Stimulated activated CD4-positive, alpha-beta T cell treated with anti-CD3 and anti-CD28 coated beads, TNF-alpha, amount 100 ng/mL, for 4 hours (primary cell): Measurements from ENCODE around the gene FLNC.

ENCODE experiments used
- DNase-seq, 3 experiments: peaks; one replicate each; pipeline ENCODE4 v3.0.0-alpha.2; 2020; ENCODE audit warnings: low read depth in 3 of 3

The FLNC gene

GRCh38 chr7:128831178-128831993 is 1.2 kb downstream of the FLNC start:
- DNase-seq, result no peak

- DNase-seq, result no peak
Measured at GRCh38 chr7:128831994-128832879, 2.0 kb downstream of the FLNC start.

- DNase-seq, result no peak
Measured at GRCh38 chr7:128832880-128833147, 2.6 kb downstream of the FLNC start.

DNA sequence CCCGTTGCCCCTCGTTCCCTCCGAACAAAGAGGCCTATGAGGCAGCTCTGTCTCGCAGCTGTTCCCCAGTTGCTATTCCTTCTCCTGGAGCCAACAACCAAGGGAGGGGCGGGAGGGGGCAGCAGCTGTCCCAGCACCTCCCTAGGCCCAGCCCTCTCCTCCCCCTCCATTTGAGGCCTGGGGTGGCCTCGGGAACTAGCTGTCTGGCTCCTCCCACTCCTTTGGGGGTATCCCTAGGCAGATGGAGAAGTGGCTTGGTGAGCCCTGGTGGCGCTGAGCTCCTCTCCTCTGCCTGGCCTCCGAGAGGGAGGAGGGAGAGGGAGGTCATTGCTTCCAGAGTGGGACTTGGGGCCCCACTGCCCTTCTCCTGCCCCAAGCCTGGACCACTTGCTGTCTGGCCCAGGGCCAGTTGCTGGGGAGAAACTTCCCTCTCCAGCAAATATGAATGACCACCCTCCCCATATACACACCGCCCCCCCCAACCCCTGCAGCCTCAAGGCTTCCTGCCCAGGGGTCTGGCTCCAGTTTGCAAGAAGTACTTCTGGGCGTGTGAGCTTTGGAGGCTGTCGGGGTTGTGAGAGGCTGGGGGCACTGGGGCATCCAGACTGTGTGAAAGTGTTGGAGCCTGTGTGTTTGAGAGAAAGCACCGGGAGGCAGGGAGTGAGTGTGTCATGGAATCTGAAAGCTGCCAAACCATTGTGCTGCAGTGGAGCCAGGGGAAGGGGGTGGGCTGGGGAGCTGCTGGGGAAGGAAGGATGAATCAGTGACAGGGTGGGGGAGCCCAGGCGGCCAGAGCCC is 3.1 kb downstream of the FLNC start:
- DNase-seq, result no peak

DNA sequence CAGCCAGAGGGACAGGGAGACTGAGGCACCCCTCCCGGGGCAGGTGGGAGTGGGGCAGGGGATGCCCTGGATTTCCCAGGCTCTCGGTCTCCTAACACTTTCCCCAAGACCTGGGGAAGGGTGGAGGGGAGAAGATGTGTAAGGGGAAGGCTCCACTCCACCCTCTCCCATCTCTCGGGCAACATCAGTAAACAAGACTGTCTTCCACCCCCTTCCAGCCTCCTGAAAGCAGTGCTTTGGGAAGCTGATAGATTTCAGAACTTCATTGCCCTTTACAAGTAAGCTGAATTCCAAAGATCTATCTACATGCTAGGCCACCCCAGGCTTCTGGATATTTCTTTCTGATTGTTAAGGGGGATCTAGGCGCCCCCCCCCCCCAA is 3.7 kb downstream of the FLNC start:
- no peak for DNase-seq

DNA sequence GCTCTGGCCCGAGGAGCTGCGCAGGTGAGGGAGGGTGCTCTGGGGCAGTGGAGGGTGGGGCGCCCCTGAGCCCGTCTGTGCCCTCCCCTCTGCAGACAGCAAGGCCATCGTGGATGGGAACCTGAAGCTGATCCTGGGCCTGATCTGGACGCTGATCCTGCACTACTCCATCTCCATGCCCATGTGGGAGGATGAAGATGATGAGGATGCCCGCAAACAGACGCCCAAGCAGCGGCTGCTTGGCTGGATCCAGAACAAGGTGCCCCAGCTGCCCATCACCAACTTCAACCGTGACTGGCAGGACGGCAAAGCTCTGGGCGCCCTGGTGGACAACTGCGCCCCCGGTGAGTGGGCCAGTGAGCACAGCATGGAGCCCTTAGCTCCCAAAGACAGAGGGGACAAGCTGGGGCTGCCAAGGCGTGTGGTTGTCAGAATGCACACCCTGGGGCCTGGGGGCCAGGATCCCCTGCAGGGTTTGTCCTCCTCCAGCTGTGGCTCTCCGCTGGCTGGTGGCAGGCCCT is 5.1 kb downstream of the FLNC start:
- no peak for DNase-seq

DNA sequence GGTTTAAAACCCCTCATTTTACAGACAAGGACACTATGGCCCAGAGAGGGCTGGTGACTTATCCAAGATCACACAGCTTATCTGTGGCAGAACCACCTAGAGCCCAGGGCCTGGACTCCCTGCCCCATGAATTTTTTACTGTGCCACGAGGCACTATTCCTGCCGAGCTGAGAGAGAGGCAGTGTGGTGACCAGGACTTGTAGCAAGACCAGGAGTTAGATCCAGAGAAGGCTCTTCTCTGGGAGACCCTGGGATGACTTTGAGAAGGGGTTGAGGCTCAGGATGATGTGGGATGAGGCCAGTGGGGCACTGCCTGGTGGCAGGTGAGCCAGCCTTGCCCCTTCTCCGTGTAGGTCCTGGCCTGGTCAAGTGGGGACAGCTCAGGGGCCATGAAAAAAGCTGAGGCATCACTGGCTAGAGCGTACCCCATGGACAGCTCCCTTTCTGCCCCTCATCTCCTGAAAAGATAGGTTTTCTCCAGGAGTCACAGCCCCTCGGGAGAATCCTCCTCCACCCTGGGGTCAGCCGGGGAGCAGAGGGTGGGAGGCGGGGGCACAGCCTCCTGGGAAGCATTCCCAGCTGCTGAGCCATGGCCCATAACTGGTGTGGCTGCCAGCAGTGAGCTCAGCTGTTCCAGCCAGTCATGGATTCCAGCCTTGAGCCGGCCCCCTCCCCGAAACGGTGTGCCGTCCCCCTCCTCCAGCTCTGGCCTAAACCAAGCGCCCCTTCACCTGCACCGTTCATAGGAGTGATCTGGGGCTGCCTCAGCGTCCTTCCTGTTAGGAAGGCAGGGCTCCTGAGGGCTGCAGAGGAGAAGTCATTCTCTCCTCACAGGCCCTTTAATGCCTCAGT is 5.8 kb downstream of the FLNC start:
- DNase-seq, result no peak

- no peak for DNase-seq
Measured at GRCh38 chr7:128836729-128837348, 6.6 kb downstream of the FLNC start.

DNA sequence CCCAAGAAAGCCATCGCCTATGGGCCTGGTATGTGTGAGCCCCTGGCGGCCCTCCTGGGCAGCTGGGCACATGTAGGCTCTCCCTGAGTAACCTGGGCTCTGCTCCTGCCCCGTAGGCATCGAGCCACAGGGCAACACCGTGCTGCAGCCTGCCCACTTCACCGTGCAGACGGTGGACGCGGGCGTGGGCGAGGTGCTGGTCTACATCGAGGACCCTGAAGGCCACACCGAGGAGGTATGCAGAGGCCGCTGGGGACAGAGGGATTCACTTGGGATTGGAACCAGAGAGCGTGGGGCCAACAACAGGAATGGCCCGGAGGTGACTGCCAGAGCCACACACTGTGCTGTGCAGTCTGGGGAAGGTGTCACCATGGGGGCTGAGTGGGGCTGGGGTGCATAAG is 7.3 kb downstream of the FLNC start:
- no peak for DNase-seq

DNA sequence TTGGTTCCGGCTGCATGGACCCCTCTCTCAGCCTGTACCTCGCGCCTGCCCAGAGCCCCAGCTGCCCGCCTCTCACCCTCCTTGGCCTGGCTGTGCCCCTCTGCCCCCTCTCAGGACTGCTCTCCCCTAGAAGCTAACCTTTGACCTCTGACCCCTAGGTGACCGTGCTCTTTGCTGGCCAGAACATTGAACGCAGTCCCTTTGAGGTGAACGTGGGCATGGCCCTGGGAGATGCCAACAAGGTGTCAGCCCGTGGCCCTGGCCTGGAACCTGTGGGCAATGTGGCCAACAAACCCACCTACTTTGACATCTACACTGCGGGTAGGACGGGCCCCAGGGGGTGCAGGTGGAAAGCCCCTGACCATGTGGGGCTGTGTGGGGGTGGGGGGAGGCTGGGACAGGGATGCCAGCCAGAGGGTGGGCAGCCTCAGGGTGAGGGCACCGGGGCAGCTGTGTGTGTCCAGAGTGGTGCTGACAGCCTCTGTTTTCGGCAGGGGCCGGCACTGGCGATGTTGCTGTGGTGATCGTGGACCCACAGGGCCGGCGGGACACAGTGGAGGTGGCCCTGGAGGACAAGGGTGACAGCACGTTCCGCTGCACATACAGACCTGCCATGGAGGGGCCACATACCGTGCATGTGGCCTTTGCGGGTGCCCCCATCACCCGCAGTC is 8.0 kb downstream of the FLNC start:
- DNase-seq, result no peak

GRCh38 chr7:128838981-128839731 is 8.9 kb downstream of the FLNC start:
- no peak for DNase-seq

DNA sequence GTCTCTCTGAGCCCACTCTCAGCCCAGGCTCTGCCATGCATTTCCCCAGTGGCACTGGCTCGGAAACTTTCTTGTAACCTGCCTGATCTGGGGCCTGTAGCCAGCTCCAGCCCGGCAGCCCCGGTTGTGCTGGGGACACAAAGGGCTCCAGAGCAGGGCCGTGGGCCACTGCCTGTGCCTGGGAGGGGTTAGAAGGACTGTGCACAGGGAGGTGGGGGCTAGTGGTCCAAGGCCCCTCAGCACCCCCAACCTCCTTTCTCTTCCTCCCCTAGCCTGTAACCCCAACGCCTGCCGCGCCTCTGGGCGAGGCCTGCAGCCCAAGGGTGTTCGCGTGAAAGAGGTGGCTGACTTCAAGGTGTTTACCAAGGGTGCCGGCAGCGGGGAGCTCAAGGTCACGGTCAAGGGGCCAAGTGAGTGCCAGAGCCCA is 9.6 kb downstream of the FLNC start:
- no peak for DNase-seq

GRCh38 chr7:128840326-128841170 is 10.3 kb downstream of the FLNC start:
- no peak for DNase-seq

- no peak for DNase-seq
Measured at GRCh38 chr7:128841171-128841690, 11.0 kb downstream of the FLNC start.

GRCh38 chr7:128841921-128842673 is 11.9 kb downstream of the FLNC start:
- DNase-seq, result peak; percentile 28 to 35 (median 31)

DNA sequence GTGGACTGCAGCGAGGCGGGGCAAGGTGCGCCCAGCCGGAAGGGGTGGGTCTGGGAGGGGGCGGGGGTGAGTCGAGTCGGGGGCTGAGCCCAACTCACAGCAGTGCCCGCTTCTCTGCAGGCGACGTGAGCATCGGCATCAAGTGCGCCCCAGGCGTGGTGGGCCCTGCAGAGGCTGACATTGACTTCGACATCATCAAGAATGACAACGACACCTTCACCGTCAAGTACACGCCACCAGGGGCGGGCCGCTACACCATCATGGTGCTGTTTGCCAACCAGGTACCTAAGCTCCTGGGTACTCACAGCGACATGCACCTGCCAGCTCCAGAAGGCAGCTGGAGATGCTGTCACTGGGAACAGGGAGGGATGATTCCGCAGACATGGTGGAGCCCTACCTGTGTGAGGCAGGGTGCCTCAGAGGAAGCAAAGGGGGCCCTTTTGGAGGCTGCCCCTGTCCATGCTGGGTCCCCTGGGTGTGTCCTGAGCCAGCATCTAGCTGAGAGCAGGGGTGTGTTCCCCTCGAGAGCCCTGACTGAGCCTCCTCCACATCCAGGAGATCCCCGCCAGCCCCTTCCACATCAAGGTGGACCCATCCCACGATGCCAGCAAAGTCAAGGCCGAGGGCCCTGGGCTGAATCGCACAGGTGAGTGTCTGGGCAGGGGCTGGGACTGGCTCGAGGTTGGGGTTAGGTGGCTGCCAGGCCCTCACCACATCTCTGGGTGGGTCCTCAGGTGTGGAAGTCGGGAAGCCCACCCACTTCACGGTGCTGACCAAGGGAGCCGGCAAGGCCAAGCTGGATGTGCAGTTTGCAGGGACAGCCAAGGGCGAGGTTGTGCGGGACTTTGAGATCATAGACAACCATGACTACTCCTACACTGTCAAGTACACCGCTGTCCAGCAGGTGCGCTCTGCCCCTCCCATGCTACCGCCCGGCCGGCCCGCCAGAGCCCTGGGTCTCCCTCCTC is 12.8 kb downstream of the FLNC start:
- no peak for DNase-seq
